ENCODE results near the gene GSE1.

- TF ChIP-seq REST (IDR thresholded peaks at IDR 0.05; ENCODE audit: insufficient read depth in 1 of 2, low read depth in 2 of 2, low read length in 1 of 2) (no peak), POLR2AphosphoS5 (IDR thresholded peaks at IDR 0.05; ENCODE audit: low read depth, low read length) (no peak)
- TF ChIP-seq, protein P1, sequence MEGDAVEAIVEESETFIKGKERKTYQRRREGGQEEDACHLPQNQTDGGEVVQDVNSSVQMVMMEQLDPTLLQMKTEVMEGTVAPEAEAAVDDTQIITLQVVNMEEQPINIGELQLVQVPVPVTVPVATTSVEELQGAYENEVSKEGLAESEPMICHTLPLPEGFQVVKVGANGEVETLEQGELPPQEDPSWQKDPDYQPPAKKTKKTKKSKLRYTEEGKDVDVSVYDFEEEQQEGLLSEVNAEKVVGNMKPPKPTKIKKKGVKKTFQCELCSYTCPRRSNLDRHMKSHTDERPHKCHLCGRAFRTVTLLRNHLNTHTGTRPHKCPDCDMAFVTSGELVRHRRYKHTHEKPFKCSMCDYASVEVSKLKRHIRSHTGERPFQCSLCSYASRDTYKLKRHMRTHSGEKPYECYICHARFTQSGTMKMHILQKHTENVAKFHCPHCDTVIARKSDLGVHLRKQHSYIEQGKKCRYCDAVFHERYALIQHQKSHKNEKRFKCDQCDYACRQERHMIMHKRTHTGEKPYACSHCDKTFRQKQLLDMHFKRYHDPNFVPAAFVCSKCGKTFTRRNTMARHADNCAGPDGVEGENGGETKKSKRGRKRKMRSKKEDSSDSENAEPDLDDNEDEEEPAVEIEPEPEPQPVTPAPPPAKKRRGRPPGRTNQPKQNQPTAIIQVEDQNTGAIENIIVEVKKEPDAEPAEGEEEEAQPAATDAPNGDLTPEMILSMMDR (IDR thresholded peaks at IDR 0.05): no peak
These were observed 69.4 kb downstream of the GSE1 start for GRCh38 chr16:85682516-85682915.
